Liver (tissue), 9 donors: ENCODE data around the gene MIOX. TPM values are rescaled to one million over a fixed set of nuclear protein-coding genes. Genes with fewer than 3 reads are reported as not detected.

ENCODE experiments used
- DNase-seq: peaks from one replicate; pipeline ENCODE4 v3.0.0-alpha.2; 2017; ENCODE audit warnings: low spot score
- H3K27ac ChIP-seq, 2 donors: one replicate each; pipeline ENCODE4 v1.7.0; 2013; ENCODE audit warnings: inconsistent platforms in 2 of 2, low read length in 2 of 2, control low read depth in 1 of 2, low read depth in 1 of 2, mild to moderate bottlenecking in 1 of 2
- H3K27me3 ChIP-seq, 4 donors: one replicate each; pipeline versions ENCODE4 v1.6.1 to v1.7.0; 2013; ENCODE audit warnings: low read length in 3 of 4, inconsistent platforms in 1 of 4, mild to moderate bottlenecking in 1 of 4, moderate library complexity in 1 of 4; ENCODE audit not compliant: control insufficient read depth in 4 of 4, insufficient read depth in 4 of 4
- H3K36me3 ChIP-seq, 4 donors: one replicate each; pipeline versions ENCODE4 v1.6.1 to v1.7.0; 2013; ENCODE audit warnings: low read length in 3 of 4, mild to moderate bottlenecking in 3 of 4, low read depth in 1 of 4, moderate library complexity in 1 of 4; ENCODE audit not compliant: control insufficient read depth in 4 of 4, insufficient read depth in 3 of 4
- H3K4me1 ChIP-seq, 4 donors: one replicate each; pipeline versions ENCODE4 v1.6.1 to v1.7.0; 2013; ENCODE audit warnings: low read length in 3 of 4, mild to moderate bottlenecking in 3 of 4, moderate library complexity in 1 of 4; ENCODE audit not compliant: control insufficient read depth in 4 of 4, insufficient read depth in 4 of 4
- H3K4me3 ChIP-seq, 3 donors: one replicate each; pipeline versions ENCODE4 v1.6.1 to v1.7.0; 2013; ENCODE audit warnings: low read length in 3 of 3, control low read depth in 1 of 3, low read depth in 1 of 3, mild to moderate bottlenecking in 1 of 3
- H3K9ac ChIP-seq, 2 donors: one replicate each; pipeline ENCODE4 v1.7.0; 2013; ENCODE audit warnings: low read length in 2 of 2, mild to moderate bottlenecking in 2 of 2, moderate library complexity in 2 of 2, control low read depth in 1 of 2, low read depth in 1 of 2
- H3K9me3 ChIP-seq, 4 donors: one replicate each; pipeline versions ENCODE4 v1.6.1 to v1.7.0; 2013; ENCODE audit warnings: low read length in 3 of 4; ENCODE audit not compliant: control insufficient read depth in 4 of 4
- FOXA2 ChIP-seq: IDR thresholded peaks from 2 replicates; pipeline ENCODE4 v1.6.1; 2016; ENCODE audit warnings: antibody characterized with exemption
- HNF4G ChIP-seq: IDR thresholded peaks from 2 replicates; pipeline ENCODE4 v1.6.1; 2016; ENCODE audit warnings: antibody characterized with exemption
- RAD21 ChIP-seq, 2 donors: IDR thresholded peaks; 2 replicates each; pipeline ENCODE4 v1.6.1; 2016; ENCODE audit warnings: antibody characterized with exemption in 2 of 2, mild to moderate bottlenecking in 2 of 2
- RXRA ChIP-seq, 2 donors: IDR thresholded peaks; 2 replicates each; pipeline ENCODE4 v1.6.1; 2017 to 2018; ENCODE audit warnings: antibody characterized with exemption in 2 of 2, mild to moderate bottlenecking in 1 of 2
- SP1 ChIP-seq: IDR thresholded peaks from 2 replicates; pipeline ENCODE4 v1.6.1; 2018; ENCODE audit warnings: antibody characterized with exemption, mild to moderate bottlenecking
- YY1 ChIP-seq: IDR thresholded peaks from 2 replicates; pipeline ENCODE4 v1.6.1; 2016; ENCODE audit warnings: antibody characterized with exemption, mild to moderate bottlenecking
- ZBTB33 ChIP-seq: IDR thresholded peaks from 2 replicates; pipeline ENCODE4 v1.6.1; 2016; ENCODE audit warnings: antibody characterized with exemption
- WGBS: extraction: QIAGEN DNeasy Blood & Tissue Kit; methylation state at CpG from one replicate; pipeline ENCODE4 v1.1.7; 2013; 5-methylcytosine and 5-hydroxymethylcytosine counted together
- polyA plus RNA-seq, 2 donors: library from polyadenylated mRNA; stranded (reverse) in 1 of 2; unstranded in 1 of 2; fragments of 200-250 nt in 1 of 2; fragments of >200 nt in 1 of 2; fragmentation: Nextera tagmentation in 1 of 2; extraction: Ambion mirVana in 1 of 2; gene quantifications; one replicate each; pipeline versions ENCODE4 v1.2.1 to v1.2.3, GENCODE V29; 2013 to 2015
- total RNA-seq, 2 donors: library from RNA; depleted of rRNA; stranded (reverse); fragments of >200 nt; gene quantifications; one replicate each; pipeline ENCODE4 v1.2.3, GENCODE V29; 2014
- TF ChIP-seq, protein P1 (sequence below): fragments of 150-350 bp; IDR thresholded peaks from 2 replicates; pipeline ENCODE4 v1.5.1; 2017; ENCODE audit warnings: improper control_type of control experiment, low read depth, low read length; ENCODE audit not compliant: missing input control
- donor health status: healthy.
- donor health status: healthy.
- donor health status: healthy.
- donor health status: healthy.
- donor health status: healthy.

Gene MIOX
- total and polyA plus RNA-seq, 4 donors, result not detected

- Histone ChIP-seq H3K36me3 (peaks cover 10 to 28% (median 16%) of the 10 kb centered on the region in 4 donors), H3K4me3 (no peak overlapping the region), H3K27me3 (no peaks in the 10 kb centered on the region), H3K27ac (no peak overlapping the region), H3K9ac (no peak overlapping the region), H3K9me3 (no peaks in the 10 kb centered on the region), H3K4me1 (peaks cover 5 to 33% (median 18%) of the 10 kb centered on the region in 4 donors)
- WGBS, result 66% methylated on average over 25 of the region's 25 CpGs
- TF ChIP-seq YY1, result no peak
- no peak for DNase-seq
Measured at GRCh38 chr22:50469377-50470305, 17.0 kb upstream of the MIOX start.

DNA sequence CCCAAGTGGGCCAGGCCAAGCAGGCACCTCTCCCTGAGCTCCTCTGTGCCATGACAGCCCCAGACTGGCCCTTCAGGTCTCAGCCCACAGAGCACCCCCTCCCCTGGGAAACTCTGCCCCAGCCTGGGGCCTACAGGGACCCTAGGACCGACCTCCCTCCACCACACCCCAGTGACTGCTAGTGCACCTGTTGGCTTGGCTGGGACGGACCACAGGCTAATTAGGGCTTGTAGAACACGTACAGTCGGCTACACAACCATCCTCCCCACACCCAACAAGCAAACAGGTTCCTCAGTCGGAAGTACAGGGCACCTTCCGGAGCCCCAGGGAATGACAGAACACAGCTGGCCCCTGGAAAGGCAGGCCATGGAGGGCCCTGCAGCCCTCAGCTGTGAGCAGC is 16.2 kb upstream of the MIOX start:
- H3K36me3 ChIP-seq, result peaks cover 9 to 20% (median 14%) of the 10 kb centered on the region in 4 donors
- peaks cover 7 to 39% (median 21%) of the 10 kb centered on the region in 4 donors for H3K4me1 ChIP-seq
- H3K27ac ChIP-seq, result no peak overlapping the region
- H3K9me3 ChIP-seq, result no peaks in the 10 kb centered on the region
- H3K27me3 ChIP-seq, result no peaks in the 10 kb centered on the region
- 85% methylated on average over 6 of the region's 6 CpGs for WGBS
- TF ChIP-seq FOXA2 (no peak), ZBTB33 (no peak)
- DNase-seq, result no peak
- no peak overlapping the region for H3K4me3 ChIP-seq
- no peak overlapping the region for H3K9ac ChIP-seq

DNA sequence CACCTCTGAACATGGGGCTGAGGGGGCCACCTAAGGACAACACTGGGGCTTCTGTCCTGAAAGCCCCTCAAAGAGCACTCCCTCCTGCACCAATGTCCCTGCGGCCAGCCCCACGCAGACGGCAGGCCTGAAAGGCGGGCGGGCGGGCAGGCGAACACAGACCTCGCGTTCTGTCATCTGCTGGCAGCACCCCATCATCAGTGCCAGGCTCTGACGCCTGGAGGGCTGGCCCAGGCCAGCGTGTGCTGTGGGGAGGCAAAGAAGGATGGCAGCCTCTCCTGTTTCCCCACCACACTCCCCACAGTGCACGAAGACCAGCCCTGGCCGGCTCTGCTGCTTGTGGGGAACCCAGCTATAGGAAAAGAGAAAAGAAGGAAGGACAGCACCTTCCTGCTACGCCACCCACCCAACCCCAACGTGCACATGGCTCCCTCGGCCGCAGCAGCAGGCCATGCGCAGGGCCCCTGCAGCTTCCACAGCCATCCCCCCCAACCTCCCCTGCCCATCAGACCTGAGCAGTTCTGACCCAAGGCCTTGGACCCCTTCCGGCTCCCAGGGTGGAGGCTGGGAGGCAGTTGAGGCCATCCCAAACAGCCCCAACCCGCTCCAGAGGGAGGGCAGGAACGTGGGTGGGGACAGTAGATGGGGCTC is 15.3 kb upstream of the MIOX start:
- peaks cover 4 to 11% (median 8%) of the 10 kb centered on the region in 4 donors for H3K36me3 ChIP-seq
- H3K27me3 ChIP-seq, result no peaks in the 10 kb centered on the region
- H3K27ac ChIP-seq, result no peak overlapping the region
- no peak overlapping the region for H3K4me3 ChIP-seq
- H3K4me1 ChIP-seq, result peaks cover 9 to 41% (median 24%) of the 10 kb centered on the region in 4 donors
- WGBS, result 88% methylated on average over 21 of the region's 21 CpGs
- no peak for DNase-seq
- H3K9ac ChIP-seq, result no peak overlapping the region
- no peak for TF ChIP-seq SP1
- TF ChIP-seq RXRA (IDR thresholded peaks at IDR 0.05), result no peak
- TF ChIP-seq HNF4G, result no peak
- TF ChIP-seq, protein P1, sequence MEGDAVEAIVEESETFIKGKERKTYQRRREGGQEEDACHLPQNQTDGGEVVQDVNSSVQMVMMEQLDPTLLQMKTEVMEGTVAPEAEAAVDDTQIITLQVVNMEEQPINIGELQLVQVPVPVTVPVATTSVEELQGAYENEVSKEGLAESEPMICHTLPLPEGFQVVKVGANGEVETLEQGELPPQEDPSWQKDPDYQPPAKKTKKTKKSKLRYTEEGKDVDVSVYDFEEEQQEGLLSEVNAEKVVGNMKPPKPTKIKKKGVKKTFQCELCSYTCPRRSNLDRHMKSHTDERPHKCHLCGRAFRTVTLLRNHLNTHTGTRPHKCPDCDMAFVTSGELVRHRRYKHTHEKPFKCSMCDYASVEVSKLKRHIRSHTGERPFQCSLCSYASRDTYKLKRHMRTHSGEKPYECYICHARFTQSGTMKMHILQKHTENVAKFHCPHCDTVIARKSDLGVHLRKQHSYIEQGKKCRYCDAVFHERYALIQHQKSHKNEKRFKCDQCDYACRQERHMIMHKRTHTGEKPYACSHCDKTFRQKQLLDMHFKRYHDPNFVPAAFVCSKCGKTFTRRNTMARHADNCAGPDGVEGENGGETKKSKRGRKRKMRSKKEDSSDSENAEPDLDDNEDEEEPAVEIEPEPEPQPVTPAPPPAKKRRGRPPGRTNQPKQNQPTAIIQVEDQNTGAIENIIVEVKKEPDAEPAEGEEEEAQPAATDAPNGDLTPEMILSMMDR, result no peak
- TF ChIP-seq RAD21 (IDR thresholded peaks at IDR 0.05), result no peak
- H3K9me3 ChIP-seq, result no peaks in the 10 kb centered on the region
